K562 (cell line): ENCODE results near the gene PDCD7. TPM values are rescaled to one million over a fixed set of nuclear protein-coding genes. Genes with fewer than 3 reads are reported as not detected.

Source experiments
- ATAC-seq: fragments of 200-7000 bp; cut with Tn5 transposase; 3 replicates; pipeline ENCODE4 v1.9.1; 2020; ENCODE audit warnings: moderate library complexity
- BruUV-seq: library from RNA; stranded (reverse); fragments of 400-500 nt; replicated peaks from 2 replicates; lab custom pipeline; 2021; lab: Mats Ljungman, UMichigan
- CTCF ChIA-PET: fragments of 300-600 bp; formaldehyde crosslinking; extraction: SDS; loops from one replicate; lab custom pipeline; 2021; ENCODE audit warnings: low intra/inter-chr PET ratio; lab: Yijun Ruan, JAX
- POLR2A ChIA-PET: fragments of 300-600, 350-650 bp; sonication (Branson Sonifier 250); formaldehyde crosslinking; extraction: SDS; loops from one replicate; lab custom pipeline; 2021; ENCODE audit warnings: antibody characterized with exemption, inconsistent platforms; lab: Yijun Ruan, JAX
- DNase-seq, 4 experiments: peaks; one replicate each; pipeline versions ENCODE4 v3.0.0 to v3.0.0-alpha.2; 2011 to 2018; ENCODE audit warnings: low spot score in 3 of 4, mixed read lengths in 3 of 4; ENCODE audit errors: extremely low read depth in 1 of 4
- FAIRE-seq: peaks from 2 replicates; lab custom pipeline; 2011; peaks lifted over from hg19 to GRCh38; lab: Jason Lieb, UNC
- H2AFZ ChIP-seq: 2 replicates; pipeline ENCODE4 v1.6.0; 2011; ENCODE audit warnings: low read depth, low read length, control low read depth, inconsistent platforms
- H3K27ac ChIP-seq: fragments of 200-600 bp; 3 replicates; pipeline ENCODE4 v1.8.0; 2011; ENCODE audit warnings: low read depth, mild to moderate bottlenecking, control low read depth, inconsistent platforms, low read length, moderate library complexity, mixed read lengths; ENCODE audit errors: extremely low read depth
- H3K27me3 ChIP-seq, 2 experiments: fragments of 300-600 bp in 1 of 2; 2 replicates in 1 of 2; 3 replicates in 1 of 2; pipeline versions ENCODE4 v1.6.0 to v1.8.0; 2011; ENCODE audit warnings: inconsistent platforms in 2 of 2, low read length in 2 of 2, mild to moderate bottlenecking in 1 of 2, mixed read lengths in 1 of 2, moderate library complexity in 1 of 2; ENCODE audit not compliant: control insufficient read depth in 2 of 2, insufficient read depth in 2 of 2
- H3K36me3 ChIP-seq: fragments of 300-600 bp; 3 replicates; pipeline ENCODE4 v1.8.0; 2011; ENCODE audit warnings: mild to moderate bottlenecking, low read length, inconsistent platforms; ENCODE audit not compliant: control insufficient read depth, insufficient read depth
- H3K4me1 ChIP-seq, 2 experiments: fragments of 200-600 bp in 1 of 2; replicated peaks in 1 of 2; 2 replicates in 1 of 2; 3 replicates in 1 of 2; pipeline versions ENCODE4 v1.5.1 to v1.8.0; 2011; ENCODE audit warnings: inconsistent platforms in 2 of 2, low read length in 2 of 2, mild to moderate bottlenecking in 1 of 2, mixed read lengths in 1 of 2, moderate library complexity in 1 of 2; ENCODE audit not compliant: control insufficient read depth in 2 of 2, insufficient read depth in 2 of 2
- H3K4me2 ChIP-seq: 2 replicates; pipeline ENCODE4 v1.6.1; 2011; ENCODE audit warnings: low read length, control low read depth, inconsistent platforms, mixed read lengths; ENCODE audit not compliant: insufficient read depth
- H3K4me3 ChIP-seq: fragments of 200-600 bp; sonication (generic), shearing (Covaris generic); 2 replicates; pipeline ENCODE4 v1.5.1; 2016; ENCODE audit warnings: control low read depth, inconsistent platforms
- H3K79me2 ChIP-seq: fragments of 200-600 bp; 3 replicates; pipeline ENCODE4 v1.8.0; 2011; ENCODE audit warnings: low read length, inconsistent platforms; ENCODE audit not compliant: control insufficient read depth, insufficient read depth
- H3K9ac ChIP-seq, 2 experiments: 2 replicates each; pipeline versions ENCODE4 v1.6.0 to v1.6.1; 2011; ENCODE audit warnings: low read depth in 2 of 2, low read length in 2 of 2, control low read depth in 1 of 2, inconsistent platforms in 1 of 2, mild to moderate bottlenecking in 1 of 2, mixed read lengths in 1 of 2; ENCODE audit not compliant: insufficient read depth in 1 of 2
- H3K9me1 ChIP-seq: one replicate; pipeline ENCODE4 v1.6.0; 2011; ENCODE audit warnings: inconsistent platforms, mild to moderate bottlenecking, low read length, moderate library complexity; ENCODE audit not compliant: control insufficient read depth, insufficient read depth
- H3K9me3 ChIP-seq: replicated peaks from 2 replicates; pipeline ENCODE4 v1.5.1; 2011; ENCODE audit warnings: low read depth, low read length, inconsistent platforms; ENCODE audit not compliant: control insufficient read depth, insufficient read depth
- H4K20me1 ChIP-seq: replicated peaks from 2 replicates; pipeline ENCODE4 v1.6.1; 2011; ENCODE audit warnings: low read length, inconsistent platforms, mixed read lengths; ENCODE audit not compliant: control insufficient read depth, insufficient read depth
- NCOA6 ChIP-seq: fragments of 450-650 bp; IDR thresholded peaks from 2 replicates; pipeline ENCODE4 v1.6.1; 2017; ENCODE audit warnings: mild to moderate bottlenecking
- POLR2G ChIP-seq: fragments of 200-400 bp; formaldehyde crosslinking; IDR thresholded peaks from 2 replicates; pipeline ENCODE4 v1.6.1; 2017; ENCODE audit warnings: low read depth, mild to moderate bottlenecking, antibody characterized with exemption, low read length, moderate library complexity
- TGIF2 ChIP-seq: sonication (generic); formaldehyde crosslinking; IDR thresholded peaks from 2 replicates; pipeline ENCODE4 v1.8.1; 2022; ENCODE audit warnings: mild to moderate bottlenecking, missing genetic modification reagents, moderate library complexity
- ZNF143 ChIP-seq: sonication (generic); formaldehyde crosslinking; IDR thresholded peaks from 2 replicates; pipeline ENCODE4 v1.9.0; 2022; ENCODE audit warnings: mild to moderate bottlenecking, missing genetic modification reagents
- WGBS: fragments of 100-300 bp; shearing (Covaris generic); methylation state at CpG from one replicate; pipeline ENCODE4 v1.1.6; 2016; ENCODE audit warnings: low coverage, mixed read lengths; ENCODE audit not compliant: insufficient coverage; ENCODE audit errors: missing lambda C conversion rate; 5-methylcytosine and 5-hydroxymethylcytosine counted together
- in situ Hi-C: fragments of 300-500 bp; cut with MboI; formaldehyde crosslinking; loops from 4 replicates; pipeline ENCODE4 v1.15.0; 2018; ENCODE audit warnings: inconsistent platforms, mixed read lengths
- intact Hi-C: fragments of 100-400 bp; cut with micrococcal nuclease; formaldehyde crosslinking; loops from 2 replicates; pipeline ENCODE4 v1.14.2; 2022
- polyA plus RNA-seq, 8 experiments: library from polyadenylated mRNA; depleted of rRNA in 4 of 8; stranded (reverse) in 5 of 8; unstranded in 3 of 8; fragments of >200 nt; fragmentation: Nextera tagmentation in 2 of 8; fragmentation: Illumina TruSeq in 1 of 8; extraction: Ambion mirVana in 2 of 8; extraction: Trizol in 1 of 8; gene quantifications; 2 replicates each; pipeline versions ENCODE4 v1.2.1 to v1.2.3, GENCODE V29; 2011 to 2014; ENCODE audit warnings: inconsistent platforms in 1 of 8, missing spikeins in 1 of 8
- total RNA-seq, 7 experiments: library from RNA; depleted of rRNA in 6 of 7; stranded (reverse); fragments of >200 nt in 6 of 7; fragmentation: Illumina TruSeq in 2 of 7; extraction: Trizol in 2 of 7; gene quantifications; 2 replicates each; pipeline versions ENCODE4 v1.2.1 to v1.2.3, GENCODE V29; 2011 to 2021; ENCODE audit warnings: low replicate concordance in 1 of 7
- TF ChIP-seq, protein P1 (sequence below), 2 experiments: IDR thresholded peaks; 2 replicates each; pipeline ENCODE4 v1.6.1; 2011; ENCODE audit warnings: borderline replicate concordance in 1 of 2, control low read depth in 1 of 2, low read depth in 1 of 2, low read length in 1 of 2, mild to moderate bottlenecking in 1 of 2, mixed read lengths in 1 of 2, moderate library complexity in 1 of 2; ENCODE audit not compliant: insufficient read depth in 1 of 2, insufficient read length in 1 of 2, poor library complexity in 1 of 2, severe bottlenecking in 1 of 2; ENCODE audit errors: extremely low read depth in 1 of 2
- TF ChIP-seq, protein P2 (sequence below): fragments of 150-350 bp; IDR thresholded peaks from 2 replicates; pipeline ENCODE4 v1.6.1; 2014; ENCODE audit warnings: low read depth, mild to moderate bottlenecking, low read length, borderline replicate concordance
- TF ChIP-seq, protein P3 (sequence below): sonication (generic); IDR thresholded peaks from 2 replicates; pipeline ENCODE4 v1.6.1; 2016

The PDCD7 gene
- total and polyA plus RNA-seq, 9 of the 15 experiments (the other 6 are each of a cell fraction or from before 2014, with no cell fraction given), result 11.8 to 30.2 (median 18.8) TPM

DNA sequence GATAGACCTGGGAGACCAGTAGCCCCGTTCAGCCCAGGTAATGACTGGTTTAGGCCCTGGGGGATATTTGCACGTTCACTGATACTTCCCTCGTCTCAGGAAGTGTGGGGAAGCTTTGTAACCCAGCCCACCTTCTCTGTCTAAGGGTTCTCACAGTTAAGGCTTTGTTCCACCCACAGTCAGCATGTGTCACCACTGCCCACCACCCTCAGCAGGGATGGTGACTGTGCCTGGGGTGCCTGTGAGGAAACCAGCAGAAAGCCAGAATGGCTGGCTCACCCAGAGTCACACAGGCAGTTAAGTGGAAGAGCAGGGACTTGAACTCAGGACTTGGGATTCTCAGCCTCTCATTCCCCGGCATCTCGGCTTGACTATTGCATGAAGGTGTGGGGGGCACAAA, 51.9 kb downstream of the PDCD7 start:
- no peak overlapping the region for H2AFZ ChIP-seq
- H3K9ac ChIP-seq, result no peak overlapping the region
- no peaks in the 10 kb centered on the region for H3K9me1 ChIP-seq
- ChIA-PET CTCF (no interaction called here), POLR2A (interaction anchor here (1.4 to 2.6 kb wide), 3 partner anchors 12 to 223 kb away, joined by 3 to 7 read pairs (median 4); partner anchors contain the start of gene RNU5B-1)
- in situ Hi-C loops (no loop called here), intact Hi-C loops (no loop called here)
- H3K4me2 ChIP-seq, result no peak overlapping the region
- peaks cover 0 to 13% of the 10 kb centered on the region in 2 experiments; a peak in 2 of 5 replicates for H3K4me1 ChIP-seq
- TF ChIP-seq POLR2G, result no peak
- TF ChIP-seq, protein P1, sequence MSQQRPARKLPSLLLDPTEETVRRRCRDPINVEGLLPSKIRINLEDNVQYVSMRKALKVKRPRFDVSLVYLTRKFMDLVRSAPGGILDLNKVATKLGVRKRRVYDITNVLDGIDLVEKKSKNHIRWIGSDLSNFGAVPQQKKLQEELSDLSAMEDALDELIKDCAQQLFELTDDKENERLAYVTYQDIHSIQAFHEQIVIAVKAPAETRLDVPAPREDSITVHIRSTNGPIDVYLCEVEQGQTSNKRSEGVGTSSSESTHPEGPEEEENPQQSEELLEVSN (IDR thresholded peaks at IDR 0.05; ENCODE audit: borderline replicate concordance in 1 of 2, extremely low read depth in 1 of 2, insufficient read depth in 1 of 2, insufficient read length in 1 of 2, low read depth in 1 of 2, low read length in 1 of 2, poor library complexity in 1 of 2, severe bottlenecking in 1 of 2), result no peak
- TF ChIP-seq, protein P2, sequence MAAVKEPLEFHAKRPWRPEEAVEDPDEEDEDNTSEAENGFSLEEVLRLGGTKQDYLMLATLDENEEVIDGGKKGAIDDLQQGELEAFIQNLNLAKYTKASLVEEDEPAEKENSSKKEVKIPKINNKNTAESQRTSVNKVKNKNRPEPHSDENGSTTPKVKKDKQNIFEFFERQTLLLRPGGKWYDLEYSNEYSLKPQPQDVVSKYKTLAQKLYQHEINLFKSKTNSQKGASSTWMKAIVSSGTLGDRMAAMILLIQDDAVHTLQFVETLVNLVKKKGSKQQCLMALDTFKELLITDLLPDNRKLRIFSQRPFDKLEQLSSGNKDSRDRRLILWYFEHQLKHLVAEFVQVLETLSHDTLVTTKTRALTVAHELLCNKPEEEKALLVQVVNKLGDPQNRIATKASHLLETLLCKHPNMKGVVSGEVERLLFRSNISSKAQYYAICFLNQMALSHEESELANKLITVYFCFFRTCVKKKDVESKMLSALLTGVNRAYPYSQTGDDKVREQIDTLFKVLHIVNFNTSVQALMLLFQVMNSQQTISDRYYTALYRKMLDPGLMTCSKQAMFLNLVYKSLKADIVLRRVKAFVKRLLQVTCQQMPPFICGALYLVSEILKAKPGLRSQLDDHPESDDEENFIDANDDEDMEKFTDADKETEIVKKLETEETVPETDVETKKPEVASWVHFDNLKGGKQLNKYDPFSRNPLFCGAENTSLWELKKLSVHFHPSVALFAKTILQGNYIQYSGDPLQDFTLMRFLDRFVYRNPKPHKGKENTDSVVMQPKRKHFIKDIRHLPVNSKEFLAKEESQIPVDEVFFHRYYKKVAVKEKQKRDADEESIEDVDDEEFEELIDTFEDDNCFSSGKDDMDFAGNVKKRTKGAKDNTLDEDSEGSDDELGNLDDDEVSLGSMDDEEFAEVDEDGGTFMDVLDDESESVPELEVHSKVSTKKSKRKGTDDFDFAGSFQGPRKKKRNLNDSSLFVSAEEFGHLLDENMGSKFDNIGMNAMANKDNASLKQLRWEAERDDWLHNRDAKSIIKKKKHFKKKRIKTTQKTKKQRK, result no peak
- no peak for TF ChIP-seq NCOA6
- no peak for TF ChIP-seq TGIF2 (CRISPR knock-in tag)
- TF ChIP-seq ZNF143 (CRISPR knock-in tag), result no peak
- TF ChIP-seq, protein P3, sequence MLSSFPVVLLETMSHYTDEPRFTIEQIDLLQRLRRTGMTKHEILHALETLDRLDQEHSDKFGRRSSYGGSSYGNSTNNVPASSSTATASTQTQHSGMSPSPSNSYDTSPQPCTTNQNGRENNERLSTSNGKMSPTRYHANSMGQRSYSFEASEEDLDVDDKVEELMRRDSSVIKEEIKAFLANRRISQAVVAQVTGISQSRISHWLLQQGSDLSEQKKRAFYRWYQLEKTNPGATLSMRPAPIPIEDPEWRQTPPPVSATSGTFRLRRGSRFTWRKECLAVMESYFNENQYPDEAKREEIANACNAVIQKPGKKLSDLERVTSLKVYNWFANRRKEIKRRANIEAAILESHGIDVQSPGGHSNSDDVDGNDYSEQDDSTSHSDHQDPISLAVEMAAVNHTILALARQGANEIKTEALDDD, result no peak
- no TSS peak for BruUV-seq
- H4K20me1 ChIP-seq, result peaks cover 5% of the 10 kb centered on the region
- no peak overlapping the region for H3K4me3 ChIP-seq
- H3K27ac ChIP-seq, result no peak overlapping the region
- 4% methylated on average over 5 of the region's 5 CpGs for WGBS
- ATAC-seq, result no peak
- H3K79me2 ChIP-seq, result no peaks in the 10 kb centered on the region
- DNase-seq, result no peak
- no peaks in the 10 kb centered on the region; the same call in 1 of the 2 replicates for H3K9me3 ChIP-seq
- FAIRE-seq, result no peak
- H3K27me3 ChIP-seq, result peaks cover 31 to 64% of the 10 kb centered on the region in 2 experiments
- H3K36me3 ChIP-seq, result no peaks in the 10 kb centered on the region
